Gastrocnemius medialis (tissue), 4 donors: ENCODE results near the gene REPS2.

Experiments
- CTCF ChIP-seq, 5 experiments: fragments of 450-650 bp in 3 of 5; fragments of 200-600 bp in 2 of 5; sonication (generic) in 2 of 5; IDR thresholded peaks in 4 of 5; conservative IDR thresholded peaks in 1 of 5; 1 replicate in 4 of 5; 2 replicates in 1 of 5; pipeline ENCODE4 v1.5.1; 2016 to 2019; ENCODE audit warnings: antibody characterized with exemption in 5 of 5, mild to moderate bottlenecking in 3 of 5, moderate library complexity in 3 of 5
- POLR2A ChIP-seq, 2 donors: fragments of 450-650 bp; IDR thresholded peaks; one replicate each; pipeline ENCODE4 v1.6.1; 2017; ENCODE audit warnings: antibody characterized with exemption in 2 of 2, mild to moderate bottlenecking in 2 of 2, moderate library complexity in 2 of 2

GRCh38 chrX:16966752-16967448, 20.4 kb downstream of the REPS2 start:
- TF ChIP-seq CTCF (IDR thresholded peaks at IDR 0.05 in 4 of 5, conservative IDR thresholded peaks at IDR 0.05 in 1 of 5), result no peak
- TF ChIP-seq POLR2A (IDR thresholded peaks at IDR 0.05), result no peak
